ENCODE measurements around the gene HOXD12. TPM values are rescaled to one million over a fixed set of nuclear protein-coding genes. Genes with fewer than 3 reads are reported as not detected.

The HOXD12 gene
- total RNA-seq, 1 donor from 2014 or later: not detected

GRCh38 chr2:176122683-176123410 lies 23.3 kb downstream of the HOXD12 start, which contains the start of gene HOXD9:
Gene HOXD9 (plus strand): TSS chr2:176122719. CDS start chr2:176122769, 50 bp downstream.
- no peaks in the 10 kb centered on the region for H3K9me3 ChIP-seq
- peak within 1 kb of the TSS; percentile 32 for H3K4me3 ChIP-seq
- peak; percentile 10 for ATAC-seq
- TF ChIP-seq CTCF (IDR thresholded peaks at IDR 0.05): no peak
- DNase-seq: no peak
- H3K36me3 ChIP-seq: no peaks in the 10 kb centered on the region
- H3K27me3 ChIP-seq: peaks cover 99% of the 10 kb centered on the region
- no peak within 1 kb of the TSS for H3K27ac ChIP-seq
- intact Hi-C loops (cut with DNase I): no loop called here
- peaks cover 11% of the 10 kb centered on the region for H3K4me1 ChIP-seq

GRCh38 chr2:176123411-176124109 lies 24.0 kb downstream of the HOXD12 start:
- intact Hi-C loops (cut with DNase I): no loop called here
- H3K27ac ChIP-seq: no peak overlapping the region
- ATAC-seq: no peak
- H3K4me1 ChIP-seq: peaks cover 11% of the 10 kb centered on the region
- H3K4me3 ChIP-seq: peak overlapping the region; percentile 32
- TF ChIP-seq CTCF (IDR thresholded peaks at IDR 0.05): no peak
- H3K9me3 ChIP-seq: no peaks in the 10 kb centered on the region
- DNase-seq: no peak
- H3K27me3 ChIP-seq: peaks cover 99% of the 10 kb centered on the region
- H3K36me3 ChIP-seq: no peaks in the 10 kb centered on the region

- TF ChIP-seq CTCF (IDR thresholded peaks at IDR 0.05): no peak
These were observed 24.7 kb downstream of the HOXD12 start for GRCh38 chr2:176124110-176124946.

GRCh38 chr2:176124947-176125771 lies 25.6 kb downstream of the HOXD12 start:
- no peak overlapping the region for H3K4me3 ChIP-seq
- DNase-seq (no peak), ATAC-seq (no peak)
- H3K36me3 ChIP-seq: no peaks in the 10 kb centered on the region
- no peak overlapping the region for H3K27ac ChIP-seq
- H3K4me1 ChIP-seq: peaks cover 11% of the 10 kb centered on the region
- no peaks in the 10 kb centered on the region for H3K9me3 ChIP-seq
- peaks cover 96% of the 10 kb centered on the region for H3K27me3 ChIP-seq
- intact Hi-C loops (cut with DNase I): loop anchor here (5.0 kb wide), 1 partner anchor 512 kb away; no protein-coding TSS in a partner anchor
- no peak for TF ChIP-seq CTCF (IDR thresholded peaks at IDR 0.05)

More at GRCh38 chr2:176124110-176124946, 24.7 kb downstream of the HOXD12 start:
- Histone ChIP-seq H3K4me3 (no peak overlapping the region), H3K9me3 (no peaks in the 10 kb centered on the region), H3K4me1 (peaks cover 11% of the 10 kb centered on the region), H3K27ac (no peak overlapping the region), H3K36me3 (no peaks in the 10 kb centered on the region), H3K27me3 (peaks cover 99% of the 10 kb centered on the region)
- intact Hi-C loops (cut with DNase I): no loop called here
- DNase-seq (no peak), ATAC-seq (no peak)

- no peak overlapping the region for H3K27ac ChIP-seq
- intact Hi-C loops (cut with DNase I): loop anchor here (5.0 kb wide), 1 partner anchor 512 kb away; no protein-coding TSS in a partner anchor
- DNase-seq (no peak), ATAC-seq (no peak)
- no peaks in the 10 kb centered on the region for H3K9me3 ChIP-seq
- peaks cover 11% of the 10 kb centered on the region for H3K4me1 ChIP-seq
- no peak overlapping the region for H3K4me3 ChIP-seq
- no peak for TF ChIP-seq CTCF (IDR thresholded peaks at IDR 0.05)
- H3K36me3 ChIP-seq: no peaks in the 10 kb centered on the region
- H3K27me3 ChIP-seq: peaks cover 96% of the 10 kb centered on the region
These were observed 26.1 kb downstream of the HOXD12 start for GRCh38 chr2:176125772-176126054.
